Measurements from ENCODE around the gene FASLG. TPM values are rescaled to one million over a fixed set of nuclear protein-coding genes. Genes with fewer than 3 reads are reported as not detected.

Gene FASLG, protein sequence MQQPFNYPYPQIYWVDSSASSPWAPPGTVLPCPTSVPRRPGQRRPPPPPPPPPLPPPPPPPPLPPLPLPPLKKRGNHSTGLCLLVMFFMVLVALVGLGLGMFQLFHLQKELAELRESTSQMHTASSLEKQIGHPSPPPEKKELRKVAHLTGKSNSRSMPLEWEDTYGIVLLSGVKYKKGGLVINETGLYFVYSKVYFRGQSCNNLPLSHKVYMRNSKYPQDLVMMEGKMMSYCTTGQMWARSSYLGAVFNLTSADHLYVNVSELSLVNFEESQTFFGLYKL
- total RNA-seq (2022): not detected in 2 replicates
- percentile 16 among the genes with signal in this experiment for Bru-seq, nascent RNA
- percentile 8 among the genes with signal in this experiment for BruChase-seq, experiment 1, labeled RNA remaining after a 6-hour chase
- percentile 15 among the genes with signal in this experiment for BruChase-seq, experiment 2, labeled RNA remaining after a 2-hour chase
- long read RNA-seq: 0 reads

DNA sequence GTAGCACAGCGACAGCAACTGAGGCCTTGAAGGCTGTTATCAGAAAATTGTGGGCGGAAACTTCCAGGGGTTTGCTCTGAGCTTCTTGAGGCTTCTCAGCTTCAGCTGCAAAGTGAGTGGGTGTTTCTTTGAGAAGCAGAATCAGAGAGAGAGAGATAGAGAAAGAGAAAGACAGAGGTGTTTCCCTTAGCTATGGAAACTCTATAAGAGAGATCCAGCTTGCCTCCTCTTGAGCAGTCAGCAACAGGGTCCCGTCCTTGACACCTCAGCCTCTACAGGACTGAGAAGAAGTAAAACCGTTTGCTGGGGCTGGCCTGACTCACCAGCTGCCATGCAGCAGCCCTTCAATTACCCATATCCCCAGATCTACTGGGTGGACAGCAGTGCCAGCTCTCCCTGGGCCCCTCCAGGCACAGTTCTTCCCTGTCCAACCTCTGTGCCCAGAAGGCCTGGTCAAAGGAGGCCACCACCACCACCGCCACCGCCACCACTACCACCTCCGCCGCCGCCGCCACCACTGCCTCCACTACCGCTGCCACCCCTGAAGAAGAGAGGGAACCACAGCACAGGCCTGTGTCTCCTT is at the start of gene FASLG:
Gene FASLG (plus strand): TSS at position 233 of the 583 bp plus-strand sequence. CDS start 99 bp downstream, at position 332.
- Mint-ChIP-seq H3K4me3 (ENCODE audit: low read depth, unreplicated experiment) (no peak within 1 kb of the TSS), H3K27me3 (ENCODE audit: unreplicated experiment) (no peaks in the 10 kb centered on the region), H3K4me1 (ENCODE audit: low read depth, unreplicated experiment) (peaks cover 48% of the 10 kb centered on the region), H3K27ac (ENCODE audit: unreplicated experiment) (no peak within 1 kb of the TSS), H3K9me3 (ENCODE audit: low read depth, unreplicated experiment) (no peaks in the 10 kb centered on the region), H3K36me3 (ENCODE audit: insufficient read depth, unreplicated experiment) (no peaks in the 10 kb centered on the region)
- DNase-seq: no peak
- CTCF ChIA-PET: interaction anchor here (0.6 kb wide), 1 partner anchor 61 kb away, joined by 4 read pairs; no protein-coding TSS in a partner anchor
- TF ChIP-seq, protein P1, sequence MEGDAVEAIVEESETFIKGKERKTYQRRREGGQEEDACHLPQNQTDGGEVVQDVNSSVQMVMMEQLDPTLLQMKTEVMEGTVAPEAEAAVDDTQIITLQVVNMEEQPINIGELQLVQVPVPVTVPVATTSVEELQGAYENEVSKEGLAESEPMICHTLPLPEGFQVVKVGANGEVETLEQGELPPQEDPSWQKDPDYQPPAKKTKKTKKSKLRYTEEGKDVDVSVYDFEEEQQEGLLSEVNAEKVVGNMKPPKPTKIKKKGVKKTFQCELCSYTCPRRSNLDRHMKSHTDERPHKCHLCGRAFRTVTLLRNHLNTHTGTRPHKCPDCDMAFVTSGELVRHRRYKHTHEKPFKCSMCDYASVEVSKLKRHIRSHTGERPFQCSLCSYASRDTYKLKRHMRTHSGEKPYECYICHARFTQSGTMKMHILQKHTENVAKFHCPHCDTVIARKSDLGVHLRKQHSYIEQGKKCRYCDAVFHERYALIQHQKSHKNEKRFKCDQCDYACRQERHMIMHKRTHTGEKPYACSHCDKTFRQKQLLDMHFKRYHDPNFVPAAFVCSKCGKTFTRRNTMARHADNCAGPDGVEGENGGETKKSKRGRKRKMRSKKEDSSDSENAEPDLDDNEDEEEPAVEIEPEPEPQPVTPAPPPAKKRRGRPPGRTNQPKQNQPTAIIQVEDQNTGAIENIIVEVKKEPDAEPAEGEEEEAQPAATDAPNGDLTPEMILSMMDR (IDR thresholded peaks at IDR 0.05; ENCODE audit: unreplicated experiment): no peak
- BruUV-seq (replicated peaks): no TSS peak
- intact Hi-C loops (cut with micrococcal nuclease; ENCODE audit: unreplicated experiment): no loop called here

DNA sequence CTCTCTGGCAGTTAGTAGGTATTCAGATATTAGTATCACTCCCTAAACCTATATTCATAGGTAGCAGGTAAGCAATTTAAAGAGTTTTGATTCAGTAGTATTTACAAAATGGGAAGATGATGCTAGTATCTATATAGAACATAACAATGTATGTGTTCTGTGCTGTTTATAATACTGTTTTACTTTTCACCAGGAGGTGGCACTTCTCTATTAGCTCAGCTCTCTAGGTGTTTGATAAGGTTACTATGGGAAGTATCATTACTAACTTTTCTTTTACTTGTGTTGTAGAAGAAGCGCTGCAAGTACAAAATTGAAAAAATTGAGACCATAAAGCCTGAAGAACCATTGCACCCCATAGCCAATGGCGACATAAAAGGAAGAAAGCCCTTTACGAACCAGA is 49.4 kb upstream of the FASLG start:
- TF ChIP-seq, protein P1 (IDR thresholded peaks at IDR 0.05; ENCODE audit: unreplicated experiment): peak; percentile 68
- H3K27ac Mint-ChIP-seq (ENCODE audit: unreplicated experiment): no peak overlapping the region
- H3K4me1 Mint-ChIP-seq (ENCODE audit: low read depth, unreplicated experiment): peaks cover 34% of the 10 kb centered on the region
- peaks cover 22% of the 10 kb centered on the region for H3K36me3 Mint-ChIP-seq (ENCODE audit: insufficient read depth, unreplicated experiment)
- no peaks in the 10 kb centered on the region for H3K9me3 Mint-ChIP-seq (ENCODE audit: low read depth, unreplicated experiment)
- BruUV-seq (replicated peaks): no TSS peak
- DNase-seq: no peak
- H3K4me3 Mint-ChIP-seq (ENCODE audit: low read depth, unreplicated experiment): no peak overlapping the region
- CTCF ChIA-PET: interaction anchor here (0.6 to 2.6 kb wide), 6 partner anchors 30 to 609 kb away, joined by 3 to 27 read pairs (median 4); no protein-coding TSS in a partner anchor
- H3K27me3 Mint-ChIP-seq (ENCODE audit: unreplicated experiment): no peaks in the 10 kb centered on the region
- intact Hi-C loops (cut with micrococcal nuclease; ENCODE audit: unreplicated experiment): loop anchor here (1.0 to 5.0 kb wide), 3 partner anchors 29 to 157 kb away; no protein-coding TSS in a partner anchor

DNA sequence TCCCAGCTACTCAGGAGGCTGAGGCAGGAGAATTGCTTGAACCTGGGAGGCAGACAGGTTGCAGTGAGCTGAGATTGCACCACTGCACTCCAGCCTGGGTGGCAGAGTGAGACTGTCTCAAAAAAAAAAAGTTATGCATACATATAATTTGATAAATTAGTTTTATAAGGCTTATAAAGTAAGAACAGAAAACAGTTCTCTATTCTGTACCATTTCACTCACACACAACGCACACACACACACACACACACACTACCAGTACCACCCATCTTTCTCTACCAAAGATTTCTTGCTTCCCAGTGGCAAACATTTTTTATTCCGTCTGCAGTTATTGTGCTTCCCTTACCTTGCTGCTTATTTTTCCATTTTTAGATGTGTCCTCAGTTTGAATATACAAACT is 46.4 kb upstream of the FASLG start:
- TF ChIP-seq, protein P1 (IDR thresholded peaks at IDR 0.05; ENCODE audit: unreplicated experiment): no peak
- peaks cover 22% of the 10 kb centered on the region for H3K9me3 Mint-ChIP-seq (ENCODE audit: low read depth, unreplicated experiment)
- BruUV-seq (replicated peaks): no TSS peak
- intact Hi-C loops (cut with micrococcal nuclease; ENCODE audit: unreplicated experiment): no loop called here
- no peak overlapping the region for H3K27ac Mint-ChIP-seq (ENCODE audit: unreplicated experiment)
- CTCF ChIA-PET: no interaction called here
- DNase-seq: no peak
- H3K36me3 Mint-ChIP-seq (ENCODE audit: insufficient read depth, unreplicated experiment): peaks cover 22% of the 10 kb centered on the region
- H3K27me3 Mint-ChIP-seq (ENCODE audit: unreplicated experiment): no peaks in the 10 kb centered on the region
- H3K4me3 Mint-ChIP-seq (ENCODE audit: low read depth, unreplicated experiment): no peak overlapping the region
- peaks cover 22% of the 10 kb centered on the region for H3K4me1 Mint-ChIP-seq (ENCODE audit: low read depth, unreplicated experiment)

DNA sequence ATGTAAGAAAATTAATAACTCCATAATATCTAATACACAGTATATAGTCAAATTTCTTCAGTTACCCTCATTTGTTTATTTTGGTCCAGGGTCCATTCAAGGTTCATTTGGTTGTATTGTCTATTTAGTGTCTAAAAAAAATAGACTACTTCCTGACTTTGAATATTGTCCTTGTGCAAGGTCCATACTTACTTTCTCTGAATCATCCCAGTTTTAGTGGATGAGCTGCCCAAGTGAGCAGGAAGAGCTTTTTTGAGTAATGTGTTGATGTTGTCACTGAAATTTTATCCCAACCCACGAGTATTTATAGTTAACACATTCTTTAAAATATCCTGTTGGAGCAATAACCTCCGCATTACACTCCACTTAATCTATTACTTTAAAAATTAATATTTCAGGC is 45.6 kb upstream of the FASLG start:
- TF ChIP-seq, protein P1 (IDR thresholded peaks at IDR 0.05; ENCODE audit: unreplicated experiment): no peak
- peaks cover 15% of the 10 kb centered on the region for H3K4me1 Mint-ChIP-seq (ENCODE audit: low read depth, unreplicated experiment)
- CTCF ChIA-PET: no interaction called here
- BruUV-seq (replicated peaks): no TSS peak
- intact Hi-C loops (cut with micrococcal nuclease; ENCODE audit: unreplicated experiment): no loop called here
- H3K9me3 Mint-ChIP-seq (ENCODE audit: low read depth, unreplicated experiment): peaks cover 24% of the 10 kb centered on the region
- no peak overlapping the region for H3K4me3 Mint-ChIP-seq (ENCODE audit: low read depth, unreplicated experiment)
- no peak for DNase-seq
- peaks cover 22% of the 10 kb centered on the region for H3K36me3 Mint-ChIP-seq (ENCODE audit: insufficient read depth, unreplicated experiment)
- no peaks in the 10 kb centered on the region for H3K27me3 Mint-ChIP-seq (ENCODE audit: unreplicated experiment)
- H3K27ac Mint-ChIP-seq (ENCODE audit: unreplicated experiment): no peak overlapping the region

Measured in Calu3 (cell line).